MCF 10A (cell line): ENCODE data around the gene MAD1L1. TPM values are rescaled to one million over a fixed set of nuclear protein-coding genes. Genes with fewer than 3 reads are reported as not detected.

Experiments
- BruUV-seq: library from RNA; stranded (reverse); fragments of 400-500 nt; replicated peaks from 2 replicates; lab custom pipeline; 2021; lab: Mats Ljungman, UMichigan
- CTCF ChIA-PET: fragments of 300-600 bp; sonication (Branson Sonifier 250); formaldehyde crosslinking; extraction: SDS; loops from one replicate; lab custom pipeline; 2021; ENCODE audit warnings: antibody characterized with exemption, inconsistent platforms; lab: Yijun Ruan, JAX
- POLR2A ChIA-PET: fragments of 300-600, 350-650 bp; sonication (Branson Sonifier 250); formaldehyde crosslinking; extraction: SDS; loops from one replicate; lab custom pipeline; 2020; ENCODE audit warnings: antibody characterized with exemption, inconsistent platforms; lab: Yijun Ruan, JAX
- DNase-seq: peaks from one replicate; pipeline ENCODE4 v3.0.0-alpha.2; 2018; ENCODE audit not compliant: unreplicated experiment
- H3K27ac Mint-ChIP-seq: one replicate; pipeline ENCODE4 v1.8.0; 2022; ENCODE audit warnings: mild to moderate bottlenecking, low read depth, mixed read lengths; ENCODE audit not compliant: unreplicated experiment
- H3K27me3 Mint-ChIP-seq: one replicate; pipeline ENCODE4 v1.8.0; 2022; ENCODE audit warnings: mixed read lengths; ENCODE audit not compliant: insufficient read depth, unreplicated experiment
- H3K36me3 Mint-ChIP-seq: one replicate; pipeline ENCODE4 v1.8.0; 2022; ENCODE audit warnings: mild to moderate bottlenecking, moderate library complexity, mixed read lengths; ENCODE audit not compliant: insufficient read depth, unreplicated experiment
- H3K4me1 Mint-ChIP-seq: one replicate; pipeline ENCODE4 v1.8.0; 2022; ENCODE audit warnings: mixed read lengths; ENCODE audit not compliant: insufficient read depth, unreplicated experiment
- H3K4me3 Mint-ChIP-seq: one replicate; pipeline ENCODE4 v1.8.0; 2022; ENCODE audit warnings: mild to moderate bottlenecking, moderate library complexity, mixed read lengths; ENCODE audit not compliant: unreplicated experiment
- H3K9me3 Mint-ChIP-seq: one replicate; pipeline ENCODE4 v1.8.0; 2022; ENCODE audit warnings: mixed read lengths; ENCODE audit not compliant: unreplicated experiment
- intact Hi-C: fragments of 100-400 bp; cut with micrococcal nuclease; formaldehyde crosslinking; loops from 2 replicates; pipeline ENCODE4 v1.14.1; 2022
- total RNA-seq: library from RNA; stranded (reverse); gene quantifications from 2 replicates; pipeline ENCODE4 v1.2.3, GENCODE V29; 2022
- TF ChIP-seq, protein P1 (sequence below): fragments of 200-600 bp; IDR thresholded peaks from one replicate; pipeline ENCODE4 v1.8.0; 2022; ENCODE audit warnings: antibody characterized with exemption, mild to moderate bottlenecking; ENCODE audit not compliant: unreplicated experiment

Gene MAD1L1
- total RNA-seq, 1 experiment from 2014 or later: 25.2 TPM

DNA sequence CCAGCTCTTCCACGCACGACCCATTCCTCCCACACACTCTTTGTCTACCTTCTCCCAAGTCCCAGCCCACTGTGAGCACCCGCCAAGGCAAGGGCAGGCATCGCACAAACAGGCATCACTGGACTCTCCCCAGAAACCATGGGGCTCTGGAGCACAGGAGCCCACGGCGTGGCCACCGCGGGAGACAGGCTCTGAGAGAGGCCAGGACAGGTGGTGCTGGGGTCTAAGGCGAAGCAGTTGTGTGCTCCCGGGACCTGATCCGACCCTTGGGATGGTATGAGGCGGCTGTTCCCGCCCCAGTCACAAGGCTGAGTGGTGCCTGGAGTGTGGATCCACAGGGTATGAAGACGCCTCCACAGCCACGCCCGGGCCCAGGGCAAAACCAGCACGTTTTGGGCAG lies 156.9 kb downstream of the MAD1L1 start:
- no peaks in the 10 kb centered on the region for H3K27me3 Mint-ChIP-seq
- intact Hi-C loops: no loop called here
- TF ChIP-seq, protein P1, sequence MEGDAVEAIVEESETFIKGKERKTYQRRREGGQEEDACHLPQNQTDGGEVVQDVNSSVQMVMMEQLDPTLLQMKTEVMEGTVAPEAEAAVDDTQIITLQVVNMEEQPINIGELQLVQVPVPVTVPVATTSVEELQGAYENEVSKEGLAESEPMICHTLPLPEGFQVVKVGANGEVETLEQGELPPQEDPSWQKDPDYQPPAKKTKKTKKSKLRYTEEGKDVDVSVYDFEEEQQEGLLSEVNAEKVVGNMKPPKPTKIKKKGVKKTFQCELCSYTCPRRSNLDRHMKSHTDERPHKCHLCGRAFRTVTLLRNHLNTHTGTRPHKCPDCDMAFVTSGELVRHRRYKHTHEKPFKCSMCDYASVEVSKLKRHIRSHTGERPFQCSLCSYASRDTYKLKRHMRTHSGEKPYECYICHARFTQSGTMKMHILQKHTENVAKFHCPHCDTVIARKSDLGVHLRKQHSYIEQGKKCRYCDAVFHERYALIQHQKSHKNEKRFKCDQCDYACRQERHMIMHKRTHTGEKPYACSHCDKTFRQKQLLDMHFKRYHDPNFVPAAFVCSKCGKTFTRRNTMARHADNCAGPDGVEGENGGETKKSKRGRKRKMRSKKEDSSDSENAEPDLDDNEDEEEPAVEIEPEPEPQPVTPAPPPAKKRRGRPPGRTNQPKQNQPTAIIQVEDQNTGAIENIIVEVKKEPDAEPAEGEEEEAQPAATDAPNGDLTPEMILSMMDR: no peak
- no peaks in the 10 kb centered on the region for H3K4me1 Mint-ChIP-seq
- no peak for DNase-seq
- BruUV-seq: no TSS peak
- no peak overlapping the region for H3K4me3 Mint-ChIP-seq
- H3K36me3 Mint-ChIP-seq: peaks cover 5% of the 10 kb centered on the region
- H3K9me3 Mint-ChIP-seq: no peaks in the 10 kb centered on the region
- ChIA-PET POLR2A (no interaction called here), CTCF (interaction anchor here (0.7 kb wide), 1 partner anchor 1406 kb away, joined by 3 read pairs; no protein-coding TSS in a partner anchor)
- no peak overlapping the region for H3K27ac Mint-ChIP-seq

GRCh38 chr7:2074691-2075090 lies 158.1 kb downstream of the MAD1L1 start:
- CTCF ChIA-PET: interaction anchor here (0.5 kb wide), 1 partner anchor 1162 kb away, joined by 3 read pairs; no protein-coding TSS in a partner anchor
- POLR2A ChIA-PET: no interaction called here
- BruUV-seq: no TSS peak
- intact Hi-C loops: no loop called here
- Mint-ChIP-seq H3K27me3 (no peaks in the 10 kb centered on the region), H3K4me3 (no peak overlapping the region), H3K36me3 (peaks cover 5% of the 10 kb centered on the region), H3K4me1 (no peaks in the 10 kb centered on the region), H3K9me3 (no peaks in the 10 kb centered on the region), H3K27ac (no peak overlapping the region)
- TF ChIP-seq, protein P1: no peak
- DNase-seq: no peak

DNA sequence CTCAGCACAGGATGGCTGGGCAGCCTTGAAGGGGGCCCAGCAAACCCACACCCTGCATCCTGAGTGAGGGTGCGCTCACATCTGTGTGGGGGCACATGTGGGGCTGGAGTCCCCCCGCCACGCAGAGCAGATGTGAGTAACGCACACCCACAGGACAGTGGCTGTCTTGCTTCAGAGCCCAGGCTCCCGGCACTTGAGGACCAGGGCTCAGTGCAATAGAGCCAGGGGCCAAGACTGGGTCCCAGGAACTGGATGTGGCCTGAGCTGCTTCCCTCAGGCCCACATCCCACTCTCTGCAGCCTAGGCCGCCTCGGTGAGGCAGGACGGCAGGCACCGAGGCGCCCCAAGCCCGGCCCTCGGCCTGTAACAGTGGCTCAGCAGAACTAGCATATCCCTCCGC lies 159.9 kb downstream of the MAD1L1 start:
- DNase-seq: no peak
- no peaks in the 10 kb centered on the region for H3K9me3 Mint-ChIP-seq
- intact Hi-C loops: no loop called here
- H3K27me3 Mint-ChIP-seq: no peaks in the 10 kb centered on the region
- no peak overlapping the region for H3K4me3 Mint-ChIP-seq
- ChIA-PET CTCF (interaction anchor here (0.7 kb wide), 1 partner anchor 129 kb away, joined by 3 read pairs; no protein-coding TSS in a partner anchor), POLR2A (interaction anchor here (0.6 kb wide), 1 partner anchor 219 kb away, joined by 3 read pairs; no protein-coding TSS in a partner anchor)
- no peak overlapping the region for H3K27ac Mint-ChIP-seq
- H3K4me1 Mint-ChIP-seq: no peaks in the 10 kb centered on the region
- TF ChIP-seq, protein P1: no peak
- no TSS peak for BruUV-seq
- H3K36me3 Mint-ChIP-seq: peaks cover 5% of the 10 kb centered on the region

GRCh38 chr7:2072042-2072441 lies 160.7 kb downstream of the MAD1L1 start:
- no peak for DNase-seq
- BruUV-seq: no TSS peak
- ChIA-PET POLR2A (no interaction called here), CTCF (interaction anchor here (0.9 kb wide), 1 partner anchor 11 kb away, joined by 4 read pairs; no protein-coding TSS in a partner anchor)
- Mint-ChIP-seq H3K4me3 (no peak overlapping the region), H3K4me1 (no peaks in the 10 kb centered on the region), H3K9me3 (no peaks in the 10 kb centered on the region), H3K36me3 (peaks cover 5% of the 10 kb centered on the region), H3K27ac (no peak overlapping the region), H3K27me3 (no peaks in the 10 kb centered on the region)
- intact Hi-C loops: no loop called here
- TF ChIP-seq, protein P1: no peak
